Measurements from ENCODE around the gene CPNE1. TPM values are rescaled to one million over a fixed set of nuclear protein-coding genes. Genes with fewer than 3 reads are reported as not detected.

The CPNE1 gene
- total and polyA plus RNA-seq, 2 donors from 2014 or later = 128 to 145 TPM

GRCh38 chr20:35616465-35617396 lies 48.0 kb downstream of the CPNE1 start:
- no peaks in the 10 kb centered on the region for H3K9me3 ChIP-seq (ENCODE audit: control insufficient read depth in 2 of 3, insufficient read depth in 1 of 3, low read length in 3 of 3)
- intact Hi-C loops (cut with DNase I) = no loop called here
- peak overlapping the region in 2 of 3 donors; percentile 16 to 46 for H3K9ac ChIP-seq (ENCODE audit: low read length in 3 of 3)
- H3K27me3 ChIP-seq (ENCODE audit: control insufficient read depth, insufficient read depth, low read length) = no peaks in the 10 kb centered on the region
- DNase-seq (peak; percentile 79 to 97 (median 89)), FAIRE-seq (peak; percentile 85)
- H3K4me3 ChIP-seq (ENCODE audit: low read length in 3 of 3) = peak overlapping the region; percentile 25 to 58 (median 36)
- peak overlapping the region; percentile 28 to 76 for H3K27ac ChIP-seq (ENCODE audit: low read depth in 2 of 2, low read length in 2 of 2)
- H3K36me3 ChIP-seq (ENCODE audit: control insufficient read depth in 2 of 3, insufficient read depth in 3 of 3, low read length in 3 of 3) = peaks cover 0 to 4% (median 4%) of the 10 kb centered on the region in 3 donors
- no peak for TF ChIP-seq CTCF (IDR thresholded peaks at IDR 0.05; ENCODE audit: borderline replicate concordance, extremely low read depth, insufficient read depth)
- H3K4me1 ChIP-seq (ENCODE audit: control insufficient read depth in 2 of 3, insufficient read depth in 2 of 3, low read depth in 1 of 3, low read length in 3 of 3) = peaks cover 0 to 22% (median 0%) of the 10 kb centered on the region in 3 donors

- FAIRE-seq = no peak
- peak within 1 kb of the TSS; percentile 76 to 78 for H3K27ac ChIP-seq (ENCODE audit: low read depth in 2 of 2, low read length in 2 of 2)
- intact Hi-C loops (cut with DNase I) = no loop called here
- peak within 1 kb of the TSS; percentile 34 to 64 (median 36) for H3K4me3 ChIP-seq (ENCODE audit: low read length in 3 of 3)
- H3K9me3 ChIP-seq (ENCODE audit: control insufficient read depth in 2 of 3, insufficient read depth in 1 of 3, low read length in 3 of 3) = no peaks in the 10 kb centered on the region
- no peaks in the 10 kb centered on the region for H3K36me3 ChIP-seq (ENCODE audit: control insufficient read depth in 2 of 3, insufficient read depth in 3 of 3, low read length in 3 of 3)
- H3K27me3 ChIP-seq (ENCODE audit: control insufficient read depth, insufficient read depth, low read length) = no peaks in the 10 kb centered on the region
- TF ChIP-seq CTCF (IDR thresholded peaks at IDR 0.05; ENCODE audit: borderline replicate concordance, extremely low read depth, insufficient read depth) = no peak
- peak; percentile 99 to 100 (median 99) for DNase-seq
- H3K4me1 ChIP-seq (ENCODE audit: control insufficient read depth in 2 of 3, insufficient read depth in 2 of 3, low read depth in 1 of 3, low read length in 3 of 3) = peaks cover 0 to 22% (median 0%) of the 10 kb centered on the region in 3 donors
- peak within 1 kb of the TSS in 2 of 3 donors; percentile 51 to 82 for H3K9ac ChIP-seq (ENCODE audit: low read length in 3 of 3)
Observed at GRCh38 chr20:35615667-35616464, 48.8 kb downstream of the CPNE1 start, which contains the start of gene SPAG4. SPAG4 (plus strand) TSS chr20:35615829; CDS start chr20:35616004, 175 bp downstream.

GRCh38 chr20:35611482-35611881 lies 53.2 kb downstream of the CPNE1 start:
- TF ChIP-seq CTCF (IDR thresholded peaks at IDR 0.05; ENCODE audit: borderline replicate concordance, extremely low read depth, insufficient read depth) = no peak
- Histone ChIP-seq H3K36me3 (ENCODE audit: control insufficient read depth in 2 of 3, insufficient read depth in 3 of 3, low read length in 3 of 3) (no peaks in the 10 kb centered on the region), H3K27me3 (ENCODE audit: control insufficient read depth, insufficient read depth, low read length) (no peaks in the 10 kb centered on the region), H3K9ac (ENCODE audit: low read length in 3 of 3) (no peak overlapping the region), H3K4me1 (ENCODE audit: control insufficient read depth in 2 of 3, insufficient read depth in 2 of 3, low read depth in 1 of 3, low read length in 3 of 3) (peaks cover 0 to 4% (median 0%) of the 10 kb centered on the region in 3 donors), H3K27ac (ENCODE audit: low read depth in 2 of 2, low read length in 2 of 2) (no peak overlapping the region), H3K4me3 (ENCODE audit: low read length in 3 of 3) (no peak overlapping the region), H3K9me3 (ENCODE audit: control insufficient read depth in 2 of 3, insufficient read depth in 1 of 3, low read length in 3 of 3) (no peaks in the 10 kb centered on the region)
- DNase-seq (no peak), FAIRE-seq (no peak)
- intact Hi-C loops (cut with DNase I) = no loop called here

All from kidney (tissue), 14 donors.